ENCODE data around the gene PPP2CA. TPM values are rescaled to one million over a fixed set of nuclear protein-coding genes. Genes with fewer than 3 reads are reported as not detected.

The PPP2CA gene
- total and polyA plus RNA-seq, 2 experiments from 2014 or later, result 195 to 249 TPM

GRCh38 chr5:134145041-134145757 lies 80.7 kb downstream of the PPP2CA start:
- H3K4me1 ChIP-seq (ENCODE audit: insufficient read depth), result peaks cover 19% of the 10 kb centered on the region
- peak; percentile 2 for DNase-seq (ENCODE audit: low spot score)
- no peak overlapping the region for H2AFZ ChIP-seq
- no peak overlapping the region for H3K27ac ChIP-seq
- no peaks in the 10 kb centered on the region for H3K9me2 ChIP-seq (replicated peaks; ENCODE audit: insufficient read depth)
- no peak for TF ChIP-seq EZH2phosphoT487 (IDR thresholded peaks at IDR 0.05; ENCODE audit: low read depth, severe bottlenecking, unreplicated experiment)
- TF ChIP-seq CTCF (IDR thresholded peaks at IDR 0.05; ENCODE audit: poor library complexity), result no peak
- TF ChIP-seq EZH2 (IDR thresholded peaks at IDR 0.05; ENCODE audit: borderline replicate concordance), result no peak
- no peaks in the 10 kb centered on the region for H3K9me3 ChIP-seq (ENCODE audit: low read depth)
- H3K4me3 ChIP-seq, result no peak overlapping the region
- no peaks in the 10 kb centered on the region for H3K36me3 ChIP-seq (replicated peaks; ENCODE audit: insufficient read depth, low read depth)
- peaks cover 64% of the 10 kb centered on the region for H3K79me2 ChIP-seq
- WGBS (ENCODE audit: low lambda C conversion rate, missing lambda C conversion rate), result 94% methylated on average over 1 of the region's 1 CpG
- H4K20me1 ChIP-seq (ENCODE audit: insufficient read depth, poor library complexity, severe bottlenecking), result peaks cover 37% of the 10 kb centered on the region
- H3K4me2 ChIP-seq, result no peak overlapping the region
- H3K27me3 ChIP-seq, result no peaks in the 10 kb centered on the region

Small RNA genes lying within 50 kb of the gene (microRNA-seq; reads per million reads assigned to microRNA genes)
- gene MIR3661, result 1.8 reads per million

Small RNA genes lying within 50 kb of the gene (small RNA-seq; reads per million reads assigned to genes)
- gene MIR3661, result not detected

Other genes with a start within 250 kb of the PPP2CA start
- 282 and 286 TPM in 2 replicates for gene VDAC1, start 221.1 kb downstream of the PPP2CA start, total RNA-seq
- 196 and 216 TPM in 2 replicates for gene VDAC1, start 221.1 kb downstream of the PPP2CA start, polyA plus RNA-seq
- 5.1 and 7.5 TPM in 2 replicates for gene TCF7, start 111.4 kb downstream of the PPP2CA start, total RNA-seq
- gene TCF7, start 111.4 kb downstream of the PPP2CA start, polyA plus RNA-seq, result 5.7 and 8.1 TPM in 2 replicates
- gene SKP1, start 49.1 kb downstream of the PPP2CA start, total RNA-seq, result 500 and 543 TPM in 2 replicates
- gene SKP1, start 49.1 kb downstream of the PPP2CA start, polyA plus RNA-seq, result 719 and 723 TPM in 2 replicates
- 1.4 and 3.4 TPM in 2 replicates for gene CDKL3, start 141.1 kb upstream of the PPP2CA start, total RNA-seq
- 1.1 and 1.4 TPM in 2 replicates for gene CDKL3, start 141.1 kb upstream of the PPP2CA start, polyA plus RNA-seq
- gene UBE2B, start 145.5 kb upstream of the PPP2CA start, total RNA-seq, result 78.9 and 82.0 TPM in 2 replicates
- 117 and 128 TPM in 2 replicates for gene UBE2B, start 145.5 kb upstream of the PPP2CA start, polyA plus RNA-seq
- gene CDKN2AIPNL, start 185.8 kb upstream of the PPP2CA start, total RNA-seq, result 24.1 and 34.4 TPM in 2 replicates
- gene CDKN2AIPNL, start 185.8 kb upstream of the PPP2CA start, polyA plus RNA-seq, result 29.9 and 30.0 TPM in 2 replicates

All from hepatocyte (in vitro differentiated cells).